ES-I3 (cell line): ENCODE measurements around the gene SIRT6.

Experiments used
- H3K36me3 ChIP-seq: 2 replicates; pipeline ENCODE4 v1.6.1; 2013; ENCODE audit warnings: mild to moderate bottlenecking, low read length, control low read depth, moderate library complexity; ENCODE audit not compliant: insufficient read depth
- H3K4me1 ChIP-seq: 2 replicates; pipeline ENCODE4 v1.6.1; 2013; ENCODE audit warnings: mild to moderate bottlenecking, control low read depth, low read length; ENCODE audit not compliant: insufficient read depth
- H3K9ac ChIP-seq: 2 replicates; pipeline ENCODE4 v1.6.1; 2013; ENCODE audit warnings: low read depth, mild to moderate bottlenecking, low read length, moderate library complexity
- H3K9me3 ChIP-seq: 2 replicates; pipeline ENCODE4 v1.6.1; 2013; ENCODE audit warnings: mild to moderate bottlenecking, low read length, moderate library complexity; ENCODE audit not compliant: control insufficient read depth, insufficient read depth

SIRT6 gene

GRCh38 chr19:4213116-4213515, 30.8 kb upstream of the SIRT6 start:
- no peak overlapping the region for H3K9ac ChIP-seq
- H3K9me3 ChIP-seq = no peaks in the 10 kb centered on the region

GRCh38 chr19:4210166-4210731, 27.9 kb upstream of the SIRT6 start:
- Histone ChIP-seq H3K36me3 (no peaks in the 10 kb centered on the region), H3K4me1 (no peaks in the 10 kb centered on the region; the same call in 1 of the 2 replicates), H3K9ac (no peak overlapping the region), H3K9me3 (no peaks in the 10 kb centered on the region)

More at GRCh38 chr19:4213116-4213515, 30.8 kb upstream of the SIRT6 start:
- Histone ChIP-seq H3K36me3 (no peaks in the 10 kb centered on the region), H3K4me1 (no peaks in the 10 kb centered on the region; the same call in 1 of the 2 replicates)

GRCh38 chr19:4208385-4209094, 26.2 kb upstream of the SIRT6 start:
- Histone ChIP-seq H3K9ac (no peak overlapping the region; the same call in 1 of the 2 replicates), H3K36me3 (no peaks in the 10 kb centered on the region), H3K9me3 (no peaks in the 10 kb centered on the region), H3K4me1 (no peaks in the 10 kb centered on the region; the same call in 1 of the 2 replicates)

- H3K9me3 ChIP-seq = no peaks in the 10 kb centered on the region
- peak overlapping the region; percentile 31; the same call in 1 of the 2 replicates for H3K9ac ChIP-seq
- H3K4me1 ChIP-seq = no peaks in the 10 kb centered on the region; the same call in 1 of the 2 replicates
- H3K36me3 ChIP-seq = no peaks in the 10 kb centered on the region
Measured at GRCh38 chr19:4206818-4207484, 24.6 kb upstream of the SIRT6 start.

GRCh38 chr19:4201798-4202197, 19.4 kb upstream of the SIRT6 start:
- H3K9ac ChIP-seq = no peak overlapping the region
- no peaks in the 10 kb centered on the region for H3K4me1 ChIP-seq
- H3K9me3 ChIP-seq = no peaks in the 10 kb centered on the region; the same call in 1 of the 2 replicates
- H3K36me3 ChIP-seq = no peaks in the 10 kb centered on the region

- H3K36me3 ChIP-seq = no peaks in the 10 kb centered on the region
- no peaks in the 10 kb centered on the region for H3K4me1 ChIP-seq
- no peaks in the 10 kb centered on the region; the same call in 1 of the 2 replicates for H3K9me3 ChIP-seq
- H3K9ac ChIP-seq = no peak overlapping the region
Measured at GRCh38 chr19:4200940-4201542, 18.7 kb upstream of the SIRT6 start.

- Histone ChIP-seq H3K4me1 (no peaks in the 10 kb centered on the region), H3K9ac (peak overlapping the region; percentile 13; the same call in 1 of the 2 replicates), H3K36me3 (no peaks in the 10 kb centered on the region), H3K9me3 (no peaks in the 10 kb centered on the region; the same call in 1 of the 2 replicates)
Measured at GRCh38 chr19:4199699-4200293, 17.4 kb upstream of the SIRT6 start.

- Histone ChIP-seq H3K4me1 (no peaks in the 10 kb centered on the region; the same call in 1 of the 2 replicates), H3K9ac (peak overlapping the region; percentile 30; the same call in 1 of the 2 replicates), H3K36me3 (no peaks in the 10 kb centered on the region), H3K9me3 (no peaks in the 10 kb centered on the region; the same call in 1 of the 2 replicates)
Measured at GRCh38 chr19:4198467-4199126, 16.2 kb upstream of the SIRT6 start.

- H3K36me3 ChIP-seq = no peaks in the 10 kb centered on the region
- peak overlapping the region; percentile 23; the same call in 1 of the 2 replicates for H3K9ac ChIP-seq
- no peaks in the 10 kb centered on the region; the same call in 1 of the 2 replicates for H3K9me3 ChIP-seq
Measured at GRCh38 chr19:4197625-4198466, 15.5 kb upstream of the SIRT6 start.

GRCh38 chr19:4197228-4197624, 14.9 kb upstream of the SIRT6 start:
- Histone ChIP-seq H3K36me3 (no peaks in the 10 kb centered on the region), H3K9me3 (no peaks in the 10 kb centered on the region; the same call in 1 of the 2 replicates), H3K9ac (no peak overlapping the region), H3K4me1 (no peaks in the 10 kb centered on the region; the same call in 1 of the 2 replicates)

More at GRCh38 chr19:4197625-4198466, 15.5 kb upstream of the SIRT6 start:
- no peaks in the 10 kb centered on the region; the same call in 1 of the 2 replicates for H3K4me1 ChIP-seq

GRCh38 chr19:4196587-4197148, 14.3 kb upstream of the SIRT6 start:
- Histone ChIP-seq H3K36me3 (no peaks in the 10 kb centered on the region), H3K4me1 (no peaks in the 10 kb centered on the region; the same call in 1 of the 2 replicates)

GRCh38 chr19:4196009-4196408, 13.6 kb upstream of the SIRT6 start:
- H3K36me3 ChIP-seq = no peaks in the 10 kb centered on the region
- no peak overlapping the region for H3K9ac ChIP-seq
- no peaks in the 10 kb centered on the region; the same call in 1 of the 2 replicates for H3K4me1 ChIP-seq
- no peaks in the 10 kb centered on the region; the same call in 1 of the 2 replicates for H3K9me3 ChIP-seq

More at GRCh38 chr19:4196587-4197148, 14.3 kb upstream of the SIRT6 start:
- Histone ChIP-seq H3K9me3 (no peaks in the 10 kb centered on the region; the same call in 1 of the 2 replicates), H3K9ac (no peak overlapping the region)
